IMR-90 (cell line): ENCODE data around the gene POLR3F. TPM values are rescaled to one million over a fixed set of nuclear protein-coding genes. Genes with fewer than 3 reads are reported as not detected.

Experiments used
- ATAC-seq: fragments of 200-7000 bp; cut with Tn5 transposase; 2 replicates; pipeline ENCODE4 v1.9.1; 2020; ENCODE audit warnings: low read depth, mild to moderate bottlenecking, moderate library complexity
- BruUV-seq: library from RNA; stranded (reverse); fragments of 400-500 nt; replicated peaks from 2 replicates; lab custom pipeline; 2021; lab: Mats Ljungman, UMichigan
- CTCF ChIA-PET: fragments of 300-600 bp; formaldehyde crosslinking; extraction: SDS; loops from one replicate; lab custom pipeline; 2021; ENCODE audit warnings: antibody characterized with exemption; lab: Yijun Ruan, JAX
- POLR2A ChIA-PET: fragments of 300-600 bp; sonication (Branson Sonifier 250); formaldehyde crosslinking; loops from one replicate; lab custom pipeline; 2022; ENCODE audit warnings: antibody characterized with exemption; ENCODE audit not compliant: unreplicated experiment; lab: Charles Lee
- DNase-seq: peaks from one replicate; pipeline ENCODE4 v3.0.0; 2013
- H2AFZ ChIP-seq: replicated peaks from 2 replicates; pipeline ENCODE3; 2013; ENCODE audit warnings: low read length, mild to moderate bottlenecking; ENCODE audit not compliant: poor library complexity
- H2AK5ac ChIP-seq: 2 replicates; pipeline ENCODE4 v1.6.1; 2013; ENCODE audit warnings: low read depth, low read length, inconsistent platforms
- H2AK9ac ChIP-seq: replicated peaks from 2 replicates; pipeline ENCODE3; 2013; ENCODE audit warnings: mild to moderate bottlenecking, low read depth, low read length, moderate library complexity; ENCODE audit not compliant: poor library complexity
- H2BK120ac ChIP-seq: 2 replicates; pipeline ENCODE4 v1.6.1; 2013; ENCODE audit warnings: low read depth, low read length, inconsistent platforms
- H2BK15ac ChIP-seq: 3 replicates; pipeline ENCODE4 v1.6.1; 2013; ENCODE audit warnings: low read depth, low read length, inconsistent platforms
- H2BK20ac ChIP-seq: 2 replicates; pipeline ENCODE4 v1.6.1; 2013; ENCODE audit warnings: low read depth, mild to moderate bottlenecking, inconsistent platforms, low read length, moderate library complexity
- H2BK5ac ChIP-seq: 2 replicates; pipeline ENCODE4 v1.6.1; 2013; ENCODE audit warnings: mild to moderate bottlenecking, low read depth, low read length, inconsistent platforms; ENCODE audit not compliant: poor library complexity, severe bottlenecking
- H3K14ac ChIP-seq: replicated peaks from 2 replicates; pipeline ENCODE4 v1.6.1; 2013; ENCODE audit warnings: low read depth, low read length, inconsistent platforms
- H3K18ac ChIP-seq: 2 replicates; pipeline ENCODE4 v1.6.1; 2013; ENCODE audit warnings: low read depth, low read length, control low read depth
- H3K23ac ChIP-seq: 2 replicates; pipeline ENCODE4 v1.6.1; 2013; ENCODE audit warnings: low read depth, low read length, inconsistent platforms
- H3K27ac ChIP-seq: 2 replicates; pipeline ENCODE4 v1.5.1; 2013; ENCODE audit warnings: mild to moderate bottlenecking, control low read depth, low read length; ENCODE audit not compliant: insufficient read depth
- H3K27me3 ChIP-seq: 2 replicates; pipeline ENCODE4 v1.6.1; 2013; ENCODE audit warnings: low read length; ENCODE audit not compliant: control insufficient read depth, insufficient read depth
- H3K36me3 ChIP-seq: 2 replicates; pipeline ENCODE4 v1.6.1; 2013; ENCODE audit warnings: low read length, mixed read lengths; ENCODE audit not compliant: control insufficient read depth, insufficient read depth
- H3K4ac ChIP-seq: 2 replicates; pipeline ENCODE4 v1.6.1; 2013; ENCODE audit warnings: low read depth, low read length, inconsistent platforms
- H3K4me1 ChIP-seq: 2 replicates; pipeline ENCODE4 v1.6.1; 2013; ENCODE audit warnings: low read length, mixed read lengths; ENCODE audit not compliant: control insufficient read depth, insufficient read depth
- H3K4me2 ChIP-seq: 2 replicates; pipeline ENCODE4 v1.6.1; 2013; ENCODE audit warnings: low read depth, mild to moderate bottlenecking, control low read depth, low read length, moderate library complexity
- H3K4me3 ChIP-seq: 2 replicates; pipeline ENCODE4 v1.5.1; 2013; ENCODE audit warnings: low read depth, mild to moderate bottlenecking, control low read depth, low read length, moderate library complexity; ENCODE audit not compliant: insufficient read depth
- H3K56ac ChIP-seq: 2 replicates; pipeline ENCODE4 v1.6.1; 2013; ENCODE audit warnings: low read length, inconsistent platforms; ENCODE audit not compliant: insufficient read depth; ENCODE audit errors: extremely low read depth
- H3K79me1 ChIP-seq, 2 experiments: 2 replicates each; pipeline ENCODE4 v1.6.1; 2013; ENCODE audit warnings: low read length in 2 of 2, inconsistent platforms in 1 of 2, low read depth in 1 of 2
- H3K9ac ChIP-seq: 2 replicates; pipeline ENCODE4 v1.6.1; 2013; ENCODE audit warnings: low read depth, low read length, control low read depth
- H3K9me1 ChIP-seq: 2 replicates; pipeline ENCODE4 v1.6.1; 2013; ENCODE audit warnings: low read length, inconsistent platforms; ENCODE audit not compliant: insufficient read depth
- H3K9me3 ChIP-seq: 2 replicates; pipeline ENCODE4 v1.6.1; 2013; ENCODE audit warnings: low read length; ENCODE audit not compliant: control insufficient read depth, insufficient read depth
- H4K20me1 ChIP-seq: 2 replicates; pipeline ENCODE4 v1.6.1; 2013; ENCODE audit warnings: low read length, inconsistent platforms; ENCODE audit not compliant: insufficient read depth
- H4K5ac ChIP-seq: 2 replicates; pipeline ENCODE4 v1.6.1; 2013; ENCODE audit warnings: mild to moderate bottlenecking, low read depth, low read length, control low read depth
- H4K8ac ChIP-seq, 2 experiments: 2 replicates each; pipeline ENCODE4 v1.6.1; 2013; ENCODE audit warnings: low read depth in 2 of 2, low read length in 2 of 2, control low read depth in 1 of 2, inconsistent platforms in 1 of 2
- H4K91ac ChIP-seq: 2 replicates; pipeline ENCODE4 v1.6.1; 2013; ENCODE audit warnings: low read depth, low read length, inconsistent platforms; ENCODE audit not compliant: insufficient read depth
- BHLHE40 ChIP-seq: fragments of 150-350 bp; IDR thresholded peaks from 2 replicates; pipeline ENCODE4 v1.6.1; 2016; ENCODE audit warnings: mild to moderate bottlenecking, low read depth, low read length
- MAFK ChIP-seq: IDR thresholded peaks from 2 replicates; pipeline ENCODE4 v1.6.1; 2012; ENCODE audit warnings: low read depth, low read length, improper control_type of control experiment
- WGBS, 2 experiments: methylation state at CpG; one replicate each; pipeline versions ENCODE4 v1.1.5 to v1.1.7; 2013; ENCODE audit warnings: missing lambda C conversion rate in 2 of 2; ENCODE audit not compliant: insufficient read length in 1 of 2; ENCODE audit errors: extremely low coverage in 2 of 2; 5-methylcytosine and 5-hydroxymethylcytosine counted together
- dilution Hi-C: fragments of 300-500 bp; cut with HindIII; formaldehyde crosslinking; loops from one replicate; pipeline ENCODE4 v1.14.3; 2018; ENCODE audit warnings: low sequenced_read_pairs; ENCODE audit not compliant: unreplicated experiment
- in situ Hi-C: fragments of 300-500 bp; cut with MboI; formaldehyde crosslinking; loops from 3 replicates; pipeline ENCODE4 v1.14.3; 2019; ENCODE audit warnings: low sequenced_read_pairs, inconsistent platforms, mixed read lengths
- intact Hi-C: fragments of 100-400 bp; cut with micrococcal nuclease; formaldehyde crosslinking; loops from 2 replicates; pipeline ENCODE4 v1.10.0; 2022
- microRNA-seq, 2 experiments: library from miRNA; stranded (forward) in 1 of 2; unstranded in 1 of 2; fragments of 10-50 nt in 1 of 2; fragments of <30 nt in 1 of 2; gene quantifications in 1 of 2; microRNA quantifications in 1 of 2; one replicate each; pipeline versions ENCODE3 to v1.1.0; 2013 to 2020; ENCODE audit not compliant: insufficient read depth in 1 of 2, insufficient read length in 1 of 2, unreplicated experiment in 1 of 2
- polyA plus RNA-seq, 3 experiments: library from polyadenylated mRNA; depleted of rRNA; stranded (reverse); fragments of >200 nt; gene quantifications; 2 replicates each; pipeline ENCODE4 v1.2.3, GENCODE V29; 2012; ENCODE audit warnings: low replicate concordance in 1 of 3
- small RNA-seq, 5 experiments: library from RNA; depleted of rRNA; stranded (forward); fragments of <200 nt; gene quantifications; one replicate each; pipeline ENCODE3, GENCODE V24; 2012
- total RNA-seq: library from RNA; depleted of rRNA; stranded (reverse); fragments of >200 nt; gene quantifications from 2 replicates; pipeline ENCODE4 v1.2.3, GENCODE V29; 2012; rRNA removed

Gene POLR3F
- total and polyA plus RNA-seq, 2 of the 4 experiments (the other 2 are of a cell fraction): 5.7 to 7.2 TPM

- Histone ChIP-seq H2BK15ac (no peak overlapping the region), H4K20me1 (no peaks in the 10 kb centered on the region), H3K36me3 (peaks cover 40% of the 10 kb centered on the region), H2BK120ac (no peak overlapping the region), H4K91ac (no peak overlapping the region), H3K4ac (no peak overlapping the region), H3K14ac (no peak overlapping the region), H3K4me1 (no peaks in the 10 kb centered on the region), H3K27ac (no peak overlapping the region), H3K9me1 (0 out of 2 replicates have a peak, but pooled peaks cover 5% of the 10 kb centered on the region), H3K18ac (no peak overlapping the region), H4K8ac (no peak overlapping the region), H2AK9ac (no peak overlapping the region), H3K23ac (no peak overlapping the region), H2BK5ac (no peak overlapping the region), H3K9me3 (no peaks in the 10 kb centered on the region), H2AFZ (no peak overlapping the region), H3K56ac (no peak overlapping the region), H3K79me1 (peaks cover 1 to 4% of the 10 kb centered on the region in 2 experiments; a peak in 2 of 4 replicates), H3K4me2 (no peak overlapping the region), H3K9ac (no peak overlapping the region), H2AK5ac (no peak overlapping the region), H3K27me3 (no peaks in the 10 kb centered on the region), H2BK20ac (no peak overlapping the region), H4K5ac (no peak overlapping the region), H3K4me3 (no peak overlapping the region)
- ATAC-seq (no peak), DNase-seq (no peak)
- no TSS peak for BruUV-seq
- ChIA-PET CTCF (no interaction called here), POLR2A (no interaction called here)
- in situ Hi-C loops (loop anchor here (25.0 kb wide), 2 partner anchors 103 to 1503 kb away; no protein-coding TSS in a partner anchor), dilution Hi-C loops (no loop called here), intact Hi-C loops (loop anchor here (10.0 kb wide), 1 partner anchor 59 kb away; no protein-coding TSS in a partner anchor)
- WGBS, 2 experiments: no CpG with 5 or more reads among the region's 6 CpGs
- TF ChIP-seq BHLHE40 (no peak), MAFK (peak; percentile 73)
These were observed 66.9 kb downstream of the POLR3F start for GRCh38 chr20:18533978-18534644.

Small RNA genes lying within 50 kb of the gene (microRNA-seq; reads per million reads assigned to microRNA genes)
- gene MIR3192 (ENCODE audit: insufficient read depth in 1 of 2, insufficient read length in 1 of 2, unreplicated experiment in 1 of 2) (0 to 7.2 reads per million in 2 experiments), gene RNA5SP476 (ENCODE audit: insufficient read depth, insufficient read length) (not detected)

Small RNA genes lying within 50 kb of the gene (small RNA-seq; reads per million reads assigned to genes)
- gene MIR3192: 0 to 0.76 (median 0) reads per million in 5 experiments
- gene RNA5SP476: 0 to 0.04 (median 0) reads per million in 5 experiments

Other genes with a start within 250 kb of the POLR3F start
- 25.6 and 33.5 TPM in 2 replicates for gene ZNF133, start 178.9 kb upstream of the POLR3F start, total RNA-seq
- gene ZNF133, start 178.9 kb upstream of the POLR3F start, polyA plus RNA-seq (2012; rRNA removed): 17.2 and 18.3 TPM in 2 replicates
- 0.54 and 0.83 TPM in 2 replicates for gene DZANK1, start 360 bp upstream of the POLR3F start, total RNA-seq
- gene DZANK1, start 360 bp upstream of the POLR3F start, polyA plus RNA-seq (2012; rRNA removed): 1.1 TPM in 2 replicates
- 26.7 and 31.4 TPM in 2 replicates for gene RBBP9, start 29.8 kb downstream of the POLR3F start, total RNA-seq
- gene RBBP9, start 29.8 kb downstream of the POLR3F start, polyA plus RNA-seq (2012; rRNA removed): 4.4 and 4.8 TPM in 2 replicates
- 65.0 and 78.9 TPM in 2 replicates for gene SEC23B, start 40.5 kb downstream of the POLR3F start, total RNA-seq
- gene SEC23B, start 40.5 kb downstream of the POLR3F start, polyA plus RNA-seq (2012; rRNA removed): 50.1 and 51.5 TPM in 2 replicates
- 42.8 and 49.2 TPM in 2 replicates for gene SMIM26, start 100.0 kb downstream of the POLR3F start, total RNA-seq
- gene SMIM26, start 100.0 kb downstream of the POLR3F start, polyA plus RNA-seq (2012; rRNA removed): 43.2 and 45.7 TPM in 2 replicates
- gene DTD1, start 120.7 kb downstream of the POLR3F start, total RNA-seq: 101 and 124 TPM in 2 replicates
- gene DTD1, start 120.7 kb downstream of the POLR3F start, polyA plus RNA-seq (2012; rRNA removed): 59.6 and 73.1 TPM in 2 replicates